HG02970 (cell line): ENCODE measurements around the gene PWWP2B.

Experiments used
- ATAC-seq: cut with Tn5 transposase; IDR thresholded peaks from one replicate; pipeline ENCODE4 v1.9.1; 2021; ENCODE audit warnings: mild to moderate bottlenecking, moderate library complexity, moderate number of reproducible peaks; ENCODE audit not compliant: unreplicated experiment, low FRiP score

Gene PWWP2B

DNA sequence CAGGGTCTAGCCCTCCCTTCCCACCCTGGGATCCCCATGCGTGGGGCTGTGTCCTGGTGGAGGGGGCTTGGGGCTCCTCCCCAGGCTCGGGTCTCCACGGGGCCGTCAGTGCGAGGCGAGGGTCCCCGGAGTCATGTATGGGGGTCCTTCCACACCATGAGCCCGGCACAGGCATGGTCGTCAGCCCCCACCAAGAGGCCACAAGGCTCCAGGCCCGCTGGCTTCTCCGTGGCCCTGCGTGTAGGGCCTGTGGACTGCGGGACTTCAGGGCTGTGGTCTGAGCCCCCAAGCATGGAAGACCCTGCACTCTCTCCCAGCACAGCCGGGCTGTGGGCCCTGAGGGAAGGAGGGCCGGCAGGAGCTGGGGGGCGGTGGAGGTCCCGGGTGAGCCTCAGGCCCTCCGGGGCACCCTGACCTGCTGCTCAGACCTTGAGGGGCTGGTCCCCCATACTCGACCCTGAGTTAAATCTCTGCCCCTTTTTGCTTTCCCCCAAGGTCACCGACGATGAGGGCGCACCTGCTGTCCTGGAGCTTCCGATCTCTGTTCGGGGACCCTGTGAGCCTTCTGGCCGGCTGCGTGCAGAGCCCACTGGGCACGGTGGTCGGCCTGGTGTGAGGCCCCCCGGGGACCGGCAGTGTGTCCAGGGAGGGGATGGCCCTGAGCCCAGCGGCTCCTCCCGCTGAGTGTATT is 19.7 kb downstream of the PWWP2B start:
- no peak for ATAC-seq

DNA sequence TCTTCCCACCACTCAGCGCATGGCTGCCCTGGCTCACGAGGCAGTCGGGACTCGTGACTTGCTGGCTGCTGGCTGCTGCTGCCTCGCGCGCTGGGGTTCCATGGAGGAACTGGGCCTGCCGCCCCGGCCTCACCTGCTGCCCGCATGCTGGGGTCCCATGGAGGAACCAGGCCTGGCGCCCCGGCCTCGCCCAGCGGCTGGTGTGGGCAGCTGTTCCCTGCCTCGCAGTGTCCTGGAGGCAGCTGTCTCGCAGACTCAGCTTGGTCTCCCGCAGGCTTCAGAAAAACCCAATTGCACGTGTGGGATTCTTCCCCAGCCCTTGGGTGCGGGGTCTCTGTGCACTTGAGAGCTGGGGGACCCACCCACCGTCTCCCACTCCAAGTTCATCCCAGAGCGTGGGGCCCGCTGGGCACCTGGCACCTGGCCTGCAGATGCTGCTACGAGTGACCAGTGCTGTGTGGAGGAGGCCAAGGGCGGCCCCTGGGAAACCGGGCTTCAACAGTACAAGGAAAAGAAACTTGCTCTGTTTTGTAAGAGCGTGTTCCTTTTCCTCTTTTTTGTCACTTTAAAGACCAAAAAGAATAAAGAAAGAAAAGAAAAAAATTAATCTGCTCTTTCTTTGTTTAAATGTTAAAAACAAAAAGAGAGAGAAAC is 20.4 kb downstream of the PWWP2B start:
- ATAC-seq, result no peak

DNA sequence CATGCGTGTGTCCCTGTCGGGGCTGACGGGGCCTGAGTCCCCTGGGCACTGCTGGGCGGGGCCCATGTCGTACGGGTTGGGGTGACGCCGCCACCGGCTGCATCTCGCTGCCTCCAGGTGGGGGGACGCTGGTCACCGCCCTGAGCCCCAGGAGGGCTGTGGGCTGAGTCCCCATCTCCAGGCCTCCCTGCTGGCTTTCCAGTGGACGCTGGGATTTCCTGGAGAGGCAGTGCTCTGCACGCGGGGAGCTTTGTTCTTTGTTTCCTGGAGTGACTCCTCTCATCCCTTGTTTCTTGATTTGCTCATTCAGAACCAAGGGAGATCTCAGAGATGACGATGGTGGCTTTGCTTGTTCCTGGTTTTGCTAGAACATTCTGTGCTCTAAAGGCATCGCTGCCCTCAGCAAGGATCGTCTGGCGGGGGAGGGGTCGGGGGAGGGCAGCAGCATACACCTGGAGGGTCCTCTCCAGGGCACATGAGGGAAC is 21.0 kb downstream of the PWWP2B start:
- ATAC-seq, result no peak

DNA sequence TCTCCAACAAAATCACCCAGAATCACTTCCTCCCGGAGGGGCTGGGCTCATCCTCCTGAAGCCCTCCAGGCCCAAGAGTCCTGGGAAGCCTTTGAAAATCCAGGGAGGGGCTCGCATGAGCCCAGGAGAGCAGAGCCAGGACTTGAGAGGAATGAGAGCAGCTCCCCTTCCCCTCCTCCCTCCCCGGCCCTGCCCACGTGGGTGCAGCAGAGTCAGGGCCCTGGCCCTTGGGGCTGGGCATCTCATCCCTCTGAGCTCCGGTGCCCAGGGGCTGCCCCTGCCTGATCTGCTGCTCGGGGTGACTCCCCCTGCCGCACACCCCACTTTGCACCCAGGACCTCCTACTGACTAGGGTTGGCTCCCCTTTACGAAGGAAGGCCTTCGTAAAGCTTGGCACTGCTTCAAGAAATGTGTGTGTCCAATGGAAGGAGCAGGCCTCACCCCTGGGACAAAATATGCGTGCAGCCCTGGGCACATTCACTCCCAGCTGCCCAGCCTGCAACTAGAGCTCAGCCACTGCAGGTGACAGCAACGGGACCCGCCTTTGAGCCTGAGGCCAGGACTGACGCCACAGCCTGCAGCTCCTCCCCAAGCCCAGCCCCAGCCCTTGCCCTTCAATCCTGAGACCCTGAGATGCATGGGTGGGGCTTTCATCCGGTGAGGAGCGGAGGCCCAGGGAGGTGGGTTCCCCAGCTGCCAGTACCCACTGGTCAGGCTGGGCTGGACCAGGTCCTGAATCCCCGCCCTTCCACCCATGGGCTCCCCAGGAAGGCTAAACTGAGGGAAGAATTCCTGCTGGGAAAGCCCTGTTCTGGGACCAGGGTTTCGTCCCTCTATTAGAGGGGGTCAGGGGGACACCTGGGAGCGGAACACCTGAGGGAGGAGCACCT is 21.8 kb downstream of the PWWP2B start:
- no peak for ATAC-seq

DNA sequence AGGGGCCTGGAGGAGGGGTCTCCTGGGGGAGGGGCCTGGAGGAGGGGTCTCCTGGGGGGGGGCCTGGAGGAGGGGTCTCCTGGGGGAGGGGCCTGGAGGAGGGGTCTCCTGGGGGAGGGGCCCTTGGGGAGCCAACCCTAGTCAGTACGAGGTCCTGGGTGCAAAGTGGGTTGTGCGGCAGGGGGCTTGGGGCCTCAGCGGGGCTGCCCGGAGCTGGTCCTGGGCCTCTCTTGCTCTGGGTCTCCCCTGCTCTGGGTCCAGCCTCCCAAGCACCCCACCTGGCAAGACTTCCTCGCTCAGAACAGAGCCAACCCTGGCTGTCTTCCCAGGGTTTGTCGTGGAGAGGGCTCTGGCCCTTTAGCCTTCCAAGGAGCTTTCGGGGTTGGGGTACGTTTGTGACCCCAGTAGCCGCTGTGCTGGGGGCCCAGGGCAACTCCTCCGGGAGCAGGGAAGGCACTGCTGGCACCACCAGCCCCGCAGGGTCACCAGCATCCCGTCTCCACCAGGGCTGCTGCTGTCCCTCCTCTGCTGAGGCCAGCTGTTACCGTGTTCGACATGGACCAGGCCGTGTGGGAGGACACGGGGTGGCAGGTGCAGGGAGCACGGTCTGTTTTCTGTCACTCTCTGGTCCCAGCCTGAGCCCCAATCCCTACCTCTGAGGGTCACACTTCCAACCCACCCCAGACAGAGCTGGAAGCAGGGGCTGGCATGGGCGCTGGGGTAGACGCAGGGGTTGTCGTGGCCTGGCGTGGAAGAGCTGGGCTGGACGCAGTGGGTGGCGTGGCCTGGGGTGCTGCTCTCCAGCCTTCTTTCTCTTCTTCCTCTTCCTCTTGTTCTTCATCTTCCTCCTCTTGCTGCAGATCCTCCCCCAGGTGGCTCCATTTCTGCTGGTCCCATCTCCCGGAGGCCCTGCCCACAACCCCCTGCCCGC is 22.8 kb downstream of the PWWP2B start:
- no peak for ATAC-seq

DNA sequence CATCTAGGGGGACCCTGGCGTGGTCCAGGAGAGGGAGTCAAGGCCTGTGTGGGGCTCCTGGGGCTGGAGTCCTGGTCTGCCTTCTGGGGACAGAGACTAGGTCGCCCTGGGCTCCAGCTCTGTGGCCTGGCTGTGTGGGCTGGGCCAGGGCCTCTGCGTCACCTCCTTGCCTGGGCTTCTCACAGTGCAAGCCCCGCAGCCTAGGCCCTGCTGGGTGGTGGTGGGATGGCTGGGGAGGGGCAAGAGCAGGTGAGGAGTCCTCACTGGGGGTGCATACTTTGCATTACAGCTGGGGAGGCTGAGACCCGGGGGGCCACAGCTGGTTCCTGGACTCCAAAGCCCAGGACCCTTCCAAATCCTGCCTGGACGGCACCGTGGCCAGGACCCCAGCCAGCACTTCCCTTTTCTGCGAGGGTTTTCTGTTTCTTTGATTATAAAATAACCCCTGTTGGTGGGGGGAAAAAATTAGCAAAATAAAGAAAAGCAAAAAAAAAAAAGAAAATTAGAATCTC is 23.5 kb downstream of the PWWP2B start:
- no peak for ATAC-seq

DNA sequence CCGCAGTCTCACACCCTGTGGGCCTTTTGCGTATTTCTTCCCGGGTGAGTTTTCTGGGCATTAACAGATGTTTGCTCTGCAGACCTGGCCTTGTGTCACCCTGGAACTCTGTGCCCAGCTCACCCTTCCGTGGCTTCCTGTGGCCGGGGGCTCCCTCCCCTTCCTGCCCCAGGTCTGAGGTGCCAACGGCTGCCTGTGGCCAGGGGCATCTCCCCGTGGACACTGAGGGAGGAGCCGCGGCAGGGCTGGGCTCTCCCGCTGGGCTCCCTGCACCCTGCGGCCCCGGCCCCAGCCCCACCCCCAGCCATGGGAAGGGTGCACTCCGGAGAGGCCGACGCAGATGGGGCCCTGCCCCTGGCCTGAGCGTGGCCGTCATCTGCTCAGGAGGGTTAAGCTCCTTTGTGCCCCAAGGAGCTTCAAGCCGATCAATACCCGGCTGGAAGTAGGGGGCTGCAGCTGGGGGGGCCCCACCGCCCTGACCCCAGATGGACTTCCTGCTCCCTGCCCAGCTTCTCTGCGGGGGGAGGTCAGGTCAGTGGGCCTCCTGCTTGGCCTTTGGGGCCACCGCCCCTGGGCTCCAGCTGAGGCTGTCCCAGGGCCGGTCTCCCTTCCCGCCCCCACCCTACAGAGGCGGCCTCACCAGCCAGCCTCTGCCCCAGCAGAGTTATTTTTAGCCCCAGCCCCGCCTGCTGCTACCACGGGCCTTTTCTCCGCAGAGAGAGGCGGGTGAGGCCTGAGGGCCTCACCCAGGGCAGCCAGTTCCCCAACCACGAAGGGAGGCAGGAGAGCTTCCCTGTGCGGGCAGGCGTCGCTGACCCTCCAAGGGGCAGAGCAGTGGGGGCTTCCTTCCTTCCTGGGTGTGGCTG is 24.2 kb downstream of the PWWP2B start:
- no peak for ATAC-seq

DNA sequence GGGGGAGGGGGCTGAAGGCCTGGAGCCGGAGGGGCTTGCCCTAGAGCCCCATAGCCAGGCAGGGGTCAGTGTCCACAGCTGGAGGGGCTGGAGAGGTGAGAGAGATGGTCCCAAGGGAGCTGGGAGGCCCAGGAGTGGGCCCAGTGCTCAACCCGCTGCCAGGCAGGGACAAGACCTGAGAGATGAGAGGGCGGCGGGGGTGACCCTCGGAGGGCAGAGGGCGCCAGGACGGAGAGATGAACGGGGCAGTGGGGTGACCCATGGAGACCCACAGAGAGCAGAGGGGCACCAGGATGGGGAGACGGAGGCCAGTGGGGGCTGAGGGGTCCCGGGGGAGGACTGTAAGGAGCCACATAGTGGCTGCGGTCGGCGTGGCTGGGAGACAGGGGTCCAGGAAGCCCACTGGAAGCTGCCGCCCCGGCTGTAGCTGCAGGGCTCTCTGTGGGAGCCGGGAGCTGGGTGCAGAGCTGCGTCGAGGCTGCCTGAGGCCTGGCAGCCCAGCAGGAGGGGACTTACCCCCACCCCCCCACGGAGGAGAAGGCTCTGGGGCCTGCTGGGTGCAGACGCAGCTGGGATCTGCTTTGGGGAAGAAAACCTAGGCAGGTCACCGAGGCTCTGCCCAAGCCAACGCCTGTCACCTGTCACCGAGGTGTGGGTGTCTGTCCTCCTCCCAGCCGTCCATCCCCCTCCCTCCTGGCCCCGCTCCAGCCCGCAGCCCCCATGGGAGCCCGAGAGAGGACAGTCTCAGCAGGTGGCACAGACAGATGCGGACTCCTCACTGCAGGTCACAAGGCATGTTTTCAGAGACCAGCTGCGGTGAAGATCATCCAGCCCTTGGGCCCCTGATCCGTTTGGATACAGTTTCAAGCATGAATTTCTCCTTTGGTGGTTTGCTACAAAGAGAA is 25.1 kb downstream of the PWWP2B start:
- ATAC-seq, result peak; percentile 41

DNA sequence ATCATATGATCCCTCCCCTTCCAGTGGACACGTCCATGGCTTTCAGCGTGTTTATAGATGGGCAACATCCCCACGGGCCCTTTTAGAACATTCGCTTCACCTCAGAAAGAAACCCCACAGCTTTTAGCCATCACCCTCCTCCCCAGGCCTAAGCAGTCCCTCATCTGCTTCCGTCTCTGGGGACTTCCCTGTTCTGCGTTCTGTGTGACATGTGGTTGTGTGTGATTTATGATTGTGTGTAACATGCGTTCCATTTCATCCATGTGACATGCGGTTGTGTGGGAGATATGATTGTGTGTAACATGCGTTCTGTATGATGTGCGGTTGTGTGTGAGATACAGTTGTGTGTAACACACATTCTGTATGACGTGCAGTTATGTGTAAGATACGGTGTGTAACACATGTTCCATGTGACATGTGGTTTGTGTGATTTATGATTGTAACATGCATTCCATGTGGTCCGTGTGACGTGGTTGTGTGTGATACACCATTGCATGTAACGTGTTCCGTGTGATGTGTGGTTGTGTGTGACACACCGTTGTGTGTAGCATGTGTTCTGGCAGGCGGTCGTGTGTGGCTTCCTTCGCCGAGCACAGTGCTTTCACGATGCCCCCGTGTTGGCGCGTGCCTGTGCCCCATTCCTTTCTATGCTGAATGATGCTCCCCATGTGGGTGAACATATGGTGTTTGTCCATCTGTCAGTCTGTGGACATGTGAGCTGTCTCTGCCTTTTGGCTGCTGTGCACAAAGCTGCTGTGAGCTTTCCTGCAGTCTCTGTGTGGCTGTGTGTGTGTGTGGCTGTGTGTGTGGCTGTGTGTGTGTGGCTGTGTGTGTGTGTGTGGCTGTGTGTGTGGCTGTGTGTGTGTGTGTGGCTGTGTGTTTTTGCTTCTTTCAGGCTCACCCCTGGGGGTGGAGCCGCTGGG is 26.2 kb downstream of the PWWP2B start:
- ATAC-seq, result no peak

DNA sequence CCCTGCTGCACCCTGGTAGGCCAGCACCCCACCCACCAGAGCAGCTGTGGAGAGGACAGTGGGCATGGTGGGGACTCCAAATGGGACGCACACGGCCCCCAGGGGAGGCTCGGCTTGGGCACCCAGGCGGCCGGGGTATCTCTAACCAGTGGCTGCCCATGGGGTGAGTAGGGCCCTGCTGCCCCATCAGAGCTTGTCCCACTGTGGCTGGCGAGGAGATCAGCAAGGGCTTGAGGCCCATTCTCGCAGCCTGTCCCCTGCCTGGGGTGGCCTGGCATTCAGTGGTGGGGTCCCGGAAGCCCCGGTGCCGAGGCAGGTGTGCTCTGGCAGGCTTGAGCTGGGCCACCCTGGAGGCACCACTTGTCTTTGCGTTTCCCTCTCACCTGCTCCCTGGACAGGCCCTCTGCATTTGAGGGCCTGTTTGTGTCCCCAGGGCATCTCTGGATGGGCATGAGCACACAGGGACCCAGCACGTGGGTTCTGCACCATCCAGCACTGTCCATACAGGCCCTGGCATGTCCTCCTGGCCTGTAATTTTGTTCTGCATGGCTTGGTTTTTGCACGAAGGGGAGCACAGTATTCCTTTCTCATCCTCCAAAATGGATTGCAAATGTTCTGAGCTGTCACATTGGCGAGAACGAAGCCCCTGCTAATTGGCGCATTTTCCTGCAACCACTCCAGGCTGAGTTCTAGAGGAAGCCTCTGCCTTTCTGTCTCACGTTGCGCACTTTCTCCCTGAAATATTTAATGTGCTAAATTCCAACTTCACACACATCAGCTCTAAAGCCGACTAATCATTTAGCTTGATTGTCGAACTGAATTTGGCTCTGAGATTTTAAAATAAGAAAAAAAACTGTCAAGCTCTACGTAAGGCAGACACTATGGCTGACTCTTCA is 27.2 kb downstream of the PWWP2B start:
- ATAC-seq, result no peak

DNA sequence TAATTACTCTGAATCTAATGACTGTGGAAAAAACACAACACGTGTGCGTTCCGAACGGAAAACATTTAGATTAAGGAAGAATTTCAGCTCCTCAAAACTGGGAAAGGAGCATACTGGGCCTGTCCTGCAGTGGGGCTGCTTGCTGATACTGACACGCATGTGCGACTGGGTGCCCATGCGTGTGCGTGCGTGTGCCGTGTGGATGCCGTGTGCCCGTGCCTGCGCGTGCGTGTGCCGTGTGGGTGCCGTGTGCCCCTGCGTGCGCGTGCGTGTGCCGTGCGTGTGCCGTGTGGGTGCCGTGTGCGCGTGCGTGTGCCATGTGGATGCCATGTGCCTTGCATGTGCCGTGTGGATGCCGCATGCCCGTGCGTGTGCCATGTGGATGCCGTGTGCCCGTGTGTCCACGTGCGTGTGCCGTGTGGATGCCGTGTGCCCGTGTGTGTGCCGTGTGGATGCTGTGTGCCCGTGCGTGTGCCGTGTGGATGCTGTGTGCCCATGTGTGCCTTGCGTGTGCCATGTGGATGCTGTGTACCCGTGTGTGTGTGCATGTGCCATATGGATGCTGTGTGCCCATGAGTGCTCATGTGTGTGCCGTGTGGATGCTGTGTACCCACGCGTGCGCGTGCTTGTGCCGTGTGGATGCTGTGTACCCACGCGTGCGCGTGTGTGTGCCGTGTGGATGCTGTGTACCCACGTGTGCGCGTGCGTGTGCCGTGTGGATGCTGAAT is 28.2 kb downstream of the PWWP2B start:
- no peak for ATAC-seq

DNA sequence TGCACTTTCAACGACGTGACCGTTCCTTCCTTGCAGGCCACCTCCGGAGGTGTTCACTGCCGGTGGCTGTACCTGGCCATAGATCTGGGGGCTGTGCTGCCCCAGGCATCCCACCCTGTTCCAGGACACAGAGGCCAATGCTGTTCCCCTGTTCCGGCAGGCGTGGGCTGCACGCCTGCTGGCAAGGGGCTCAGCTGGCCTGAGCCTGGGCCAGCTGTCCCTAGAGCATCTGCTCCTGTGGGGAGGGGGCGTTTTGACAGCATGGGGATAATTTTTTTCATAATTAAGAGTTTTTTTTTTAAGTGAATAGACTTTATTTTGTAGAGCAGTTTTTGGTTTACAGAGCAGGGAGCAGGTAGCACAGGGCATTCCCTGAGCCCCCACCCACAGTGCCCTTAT is 28.8 kb downstream of the PWWP2B start:
- no peak for ATAC-seq

DNA sequence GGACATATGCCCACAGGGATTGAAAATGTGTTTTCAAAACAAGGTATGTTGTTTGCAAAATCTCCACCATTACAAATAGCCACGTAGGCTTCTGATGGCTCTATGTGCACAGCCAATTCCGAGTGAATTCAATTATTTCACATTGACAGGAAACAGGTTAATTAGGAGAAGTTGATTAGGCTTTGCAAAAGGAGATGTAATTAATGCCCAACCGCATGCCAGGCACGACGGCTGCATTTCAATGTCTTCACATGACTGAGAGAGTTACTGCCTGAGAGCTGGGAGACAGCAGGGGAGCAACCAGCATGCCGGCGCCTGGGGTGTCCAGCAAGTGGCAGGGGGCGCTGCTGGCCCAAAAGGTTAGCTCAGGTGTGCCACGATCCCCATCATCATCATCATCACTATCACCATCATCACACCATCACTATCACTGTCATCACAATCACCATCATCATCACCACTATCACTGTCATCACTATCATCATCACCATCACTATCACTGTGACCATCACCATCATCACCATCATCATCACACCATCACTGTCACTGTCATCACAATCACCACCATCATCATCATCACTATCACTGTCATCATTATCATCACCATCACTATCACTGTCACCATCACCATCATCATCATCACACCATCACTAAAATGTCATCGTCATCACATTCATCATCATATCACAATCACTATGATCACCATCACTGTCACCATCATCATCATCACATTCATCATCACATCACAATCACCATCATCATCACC is 30.2 kb downstream of the PWWP2B start:
- ATAC-seq, result no peak

DNA sequence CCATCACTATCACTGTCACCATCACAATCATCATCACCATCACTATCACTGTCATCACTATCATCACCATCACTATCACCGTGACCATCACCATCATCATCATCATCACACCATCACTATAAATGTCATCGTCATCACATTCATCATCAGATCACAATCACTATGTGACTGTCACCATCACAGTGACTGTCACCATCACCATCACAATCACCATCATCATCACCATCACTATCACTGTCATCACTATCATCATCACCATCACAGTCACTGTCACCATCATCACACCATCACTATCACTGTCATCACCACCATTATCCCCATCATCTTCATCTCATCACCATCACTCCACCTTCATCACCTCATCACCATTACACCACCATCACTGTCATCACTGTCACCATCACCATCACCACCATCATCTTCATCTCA is 31.0 kb downstream of the PWWP2B start:
- ATAC-seq, result no peak
